GM23338 (cell line): Measurements from ENCODE around the gene CTNNA2. TPM values are rescaled to one million over a fixed set of nuclear protein-coding genes. Genes with fewer than 3 reads are reported as not detected.

Experiments used
- ATAC-seq: fragments of 200-7000 bp; cut with Tn5 transposase; 3 replicates; pipeline ENCODE4 v1.9.1; 2020
- DNase-seq: peaks from one replicate; pipeline ENCODE4 v3.0.0-alpha.2; 2015; ENCODE audit warnings: low spot score
- H2AFZ ChIP-seq: fragments of 200-600 bp; sonication (generic); 2 replicates; pipeline ENCODE4 v1.8.0; 2016; ENCODE audit warnings: antibody characterized with exemption, mild to moderate bottlenecking, moderate library complexity
- H3F3A ChIP-seq: fragments of 200-600 bp; sonication (generic); replicated peaks from 2 replicates; pipeline ENCODE4 v1.8.0; 2017; ENCODE audit warnings: antibody characterized with exemption, mixed run types, low read depth
- H3K27ac ChIP-seq: fragments of 200-600 bp; sonication (generic); 2 replicates; pipeline ENCODE4 v1.6.1; 2016; ENCODE audit warnings: low read depth
- H3K27me3 ChIP-seq: fragments of 200-600 bp; sonication (generic); 2 replicates; pipeline ENCODE4 v1.8.0; 2016; ENCODE audit warnings: mild to moderate bottlenecking, mixed run types, moderate library complexity; ENCODE audit not compliant: insufficient read depth
- H3K36me3 ChIP-seq: fragments of 200-600 bp; sonication (generic); 2 replicates; pipeline ENCODE4 v1.8.0; 2016; ENCODE audit warnings: mild to moderate bottlenecking; ENCODE audit not compliant: insufficient read depth
- H3K4me1 ChIP-seq: fragments of 200-600 bp; sonication (generic); 2 replicates; pipeline ENCODE4 v1.8.0; 2016; ENCODE audit warnings: mild to moderate bottlenecking, moderate library complexity; ENCODE audit not compliant: insufficient read depth
- H3K4me2 ChIP-seq: fragments of 200-600 bp; sonication (generic); 2 replicates; pipeline ENCODE4 v1.7.1; 2017; ENCODE audit warnings: mixed run types
- H3K4me3 ChIP-seq: fragments of 200-600 bp; sonication (generic); 2 replicates; pipeline ENCODE4 v1.6.1; 2016; ENCODE audit warnings: mixed run types
- H3K79me2 ChIP-seq: fragments of 200-600 bp; sonication (generic); replicated peaks from 2 replicates; pipeline ENCODE4 v1.8.0; 2017; ENCODE audit warnings: mild to moderate bottlenecking; ENCODE audit not compliant: insufficient read depth
- H3K9me2 ChIP-seq: fragments of 200-600 bp; sonication (generic); 2 replicates; pipeline ENCODE4 v1.8.0; 2017; ENCODE audit not compliant: insufficient read depth
- H4K20me1 ChIP-seq: fragments of 200-600 bp; sonication (generic); replicated peaks from 2 replicates; pipeline ENCODE4 v1.8.0; 2017; ENCODE audit warnings: mild to moderate bottlenecking; ENCODE audit not compliant: insufficient read depth
- H3K27ac Mint-ChIP-seq: 2 replicates; pipeline ENCODE4 v1.8.0; 2020; ENCODE audit warnings: inconsistent platforms, mild to moderate bottlenecking, moderate library complexity, mixed read lengths
- H3K27me3 Mint-ChIP-seq: 3 replicates; pipeline ENCODE4 v1.8.0; 2022; ENCODE audit warnings: low read depth, mild to moderate bottlenecking, moderate library complexity, mixed read lengths, inconsistent platforms; ENCODE audit not compliant: insufficient read depth, poor library complexity
- H3K36me3 Mint-ChIP-seq: 3 replicates; pipeline ENCODE4 v1.8.0; 2021; ENCODE audit warnings: low read depth, mild to moderate bottlenecking, inconsistent platforms, moderate library complexity, mixed read lengths
- H3K4me1 Mint-ChIP-seq: 3 replicates; pipeline ENCODE4 v1.8.0; 2020; ENCODE audit warnings: mild to moderate bottlenecking, inconsistent platforms, mixed read lengths
- H3K4me3 Mint-ChIP-seq: 3 replicates; pipeline ENCODE4 v1.8.0; 2021; ENCODE audit warnings: moderate library complexity, mild to moderate bottlenecking, inconsistent platforms, mixed read lengths
- H3K9me3 Mint-ChIP-seq: 3 replicates; pipeline ENCODE4 v1.8.0; 2020; ENCODE audit warnings: moderate library complexity, mild to moderate bottlenecking, inconsistent platforms, mixed read lengths
- CREB1 ChIP-seq: fragments of 250-450 bp; sonication (Bioruptor Pico); IDR thresholded peaks from 2 replicates; pipeline ENCODE4 v1.5.0; 2020; ENCODE audit warnings: low read depth, mild to moderate bottlenecking, moderate library complexity
- ETS1 ChIP-seq: IDR thresholded peaks from 2 replicates; pipeline ENCODE4 v1.6.1; 2016; ENCODE audit warnings: antibody characterized with exemption
- EZH2 ChIP-seq: fragments of 200-600 bp; sonication (generic); IDR thresholded peaks from one replicate; pipeline ENCODE4 v1.8.0; 2017; ENCODE audit warnings: antibody characterized with exemption, mild to moderate bottlenecking, low read depth; ENCODE audit not compliant: unreplicated experiment
- JUNB ChIP-seq: IDR thresholded peaks from one replicate; pipeline ENCODE4 v1.6.1; 2016; ENCODE audit warnings: antibody characterized with exemption; ENCODE audit not compliant: unreplicated experiment
- NANOG ChIP-seq: IDR thresholded peaks from 2 replicates; pipeline ENCODE4 v1.6.1; 2016; ENCODE audit warnings: antibody characterized with exemption, borderline replicate concordance
- POLR2AphosphoS5 ChIP-seq: IDR thresholded peaks from 2 replicates; pipeline ENCODE4 v1.6.1; 2016; ENCODE audit warnings: antibody characterized with exemption, low read depth
- ZNF331 ChIP-seq: fragments of 250-450 bp; sonication (Bioruptor Pico); IDR thresholded peaks from 2 replicates; pipeline ENCODE4 v1.5.0; 2020; ENCODE audit warnings: low read depth, mild to moderate bottlenecking, moderate library complexity
- ZNF462 ChIP-seq: fragments of 250-450 bp; sonication (Bioruptor Pico); IDR thresholded peaks from 2 replicates; pipeline ENCODE4 v1.5.0; 2020; ENCODE audit warnings: mild to moderate bottlenecking, moderate library complexity
- polyA plus RNA-seq: library from polyadenylated mRNA; unstranded; fragments of >200 nt; fragmentation: Nextera tagmentation; extraction: Ambion mirVana; gene quantifications from 2 replicates; pipeline ENCODE4 v1.2.1, GENCODE V29; 2016
- total RNA-seq: library from RNA; depleted of rRNA; stranded (reverse); fragments of >200 nt; shearing (Covaris generic); gene quantifications from 2 replicates; pipeline ENCODE4 v1.2.3, GENCODE V29; 2014
- TF ChIP-seq, protein P1 (sequence below): IDR thresholded peaks from one replicate; pipeline ENCODE4 v1.6.1; 2018; ENCODE audit warnings: antibody characterized with exemption; ENCODE audit not compliant: unreplicated experiment

Gene CTNNA2
- total and polyA plus RNA-seq, 2 experiments from 2014 or later = 6.4 to 15.6 TPM

DNA sequence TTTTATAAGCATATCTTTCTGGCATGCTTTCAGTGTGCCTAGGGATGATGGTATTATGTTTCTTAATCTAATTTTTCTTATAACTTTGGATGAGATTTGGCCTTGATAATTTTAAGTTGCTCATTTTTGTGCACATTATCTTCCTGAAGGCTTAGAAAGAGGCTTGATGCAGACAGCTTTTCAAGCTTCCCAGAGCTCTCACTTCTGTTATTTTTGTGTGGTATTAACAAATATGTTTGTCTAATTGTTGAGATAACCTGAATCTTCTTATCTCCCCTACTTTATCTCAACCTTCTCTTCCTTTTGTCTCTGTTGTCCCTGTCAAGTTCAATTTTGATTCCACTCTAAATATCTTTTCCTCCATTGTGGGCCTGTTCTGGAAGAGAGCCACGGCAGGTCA is 904.9 kb downstream of the CTNNA2 start:
- no peak overlapping the region for H3K4me2 ChIP-seq
- Mint-ChIP-seq H3K9me3 (peaks cover 8% of the 10 kb centered on the region; the same call in 1 of the 3 replicates), H3K4me1 (peaks cover 3% of the 10 kb centered on the region; the same call in 2 of the 3 replicates), H3K27me3 (no peaks in the 10 kb centered on the region), H3K36me3 (no peaks in the 10 kb centered on the region), H3K27ac (no peak overlapping the region), H3K4me3 (no peak overlapping the region)
- H3K79me2 ChIP-seq = no peaks in the 10 kb centered on the region
- H3K27me3 ChIP-seq = no peaks in the 10 kb centered on the region
- no peak overlapping the region for H3K27ac ChIP-seq
- H3K4me1 ChIP-seq = no peaks in the 10 kb centered on the region
- H4K20me1 ChIP-seq = no peaks in the 10 kb centered on the region
- H3K4me3 ChIP-seq = no peak overlapping the region
- H3K36me3 ChIP-seq = no peaks in the 10 kb centered on the region
- ATAC-seq = no peak
- no peaks in the 10 kb centered on the region for H3F3A ChIP-seq
- peaks cover 4% of the 10 kb centered on the region; the same call in 1 of the 2 replicates for H3K9me2 ChIP-seq
- TF ChIP-seq POLR2AphosphoS5 = no peak
- TF ChIP-seq ZNF331 = no peak
- no peak for TF ChIP-seq CREB1 (CRISPR knock-in tag)
- TF ChIP-seq, protein P1, sequence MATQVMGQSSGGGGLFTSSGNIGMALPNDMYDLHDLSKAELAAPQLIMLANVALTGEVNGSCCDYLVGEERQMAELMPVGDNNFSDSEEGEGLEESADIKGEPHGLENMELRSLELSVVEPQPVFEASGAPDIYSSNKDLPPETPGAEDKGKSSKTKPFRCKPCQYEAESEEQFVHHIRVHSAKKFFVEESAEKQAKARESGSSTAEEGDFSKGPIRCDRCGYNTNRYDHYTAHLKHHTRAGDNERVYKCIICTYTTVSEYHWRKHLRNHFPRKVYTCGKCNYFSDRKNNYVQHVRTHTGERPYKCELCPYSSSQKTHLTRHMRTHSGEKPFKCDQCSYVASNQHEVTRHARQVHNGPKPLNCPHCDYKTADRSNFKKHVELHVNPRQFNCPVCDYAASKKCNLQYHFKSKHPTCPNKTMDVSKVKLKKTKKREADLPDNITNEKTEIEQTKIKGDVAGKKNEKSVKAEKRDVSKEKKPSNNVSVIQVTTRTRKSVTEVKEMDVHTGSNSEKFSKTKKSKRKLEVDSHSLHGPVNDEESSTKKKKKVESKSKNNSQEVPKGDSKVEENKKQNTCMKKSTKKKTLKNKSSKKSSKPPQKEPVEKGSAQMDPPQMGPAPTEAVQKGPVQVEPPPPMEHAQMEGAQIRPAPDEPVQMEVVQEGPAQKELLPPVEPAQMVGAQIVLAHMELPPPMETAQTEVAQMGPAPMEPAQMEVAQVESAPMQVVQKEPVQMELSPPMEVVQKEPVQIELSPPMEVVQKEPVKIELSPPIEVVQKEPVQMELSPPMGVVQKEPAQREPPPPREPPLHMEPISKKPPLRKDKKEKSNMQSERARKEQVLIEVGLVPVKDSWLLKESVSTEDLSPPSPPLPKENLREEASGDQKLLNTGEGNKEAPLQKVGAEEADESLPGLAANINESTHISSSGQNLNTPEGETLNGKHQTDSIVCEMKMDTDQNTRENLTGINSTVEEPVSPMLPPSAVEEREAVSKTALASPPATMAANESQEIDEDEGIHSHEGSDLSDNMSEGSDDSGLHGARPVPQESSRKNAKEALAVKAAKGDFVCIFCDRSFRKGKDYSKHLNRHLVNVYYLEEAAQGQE = no peak
- TF ChIP-seq NANOG = no peak
- no peak for TF ChIP-seq JUNB
- TF ChIP-seq ZNF462 (CRISPR knock-in tag) = no peak
- no peak for TF ChIP-seq ETS1
- TF ChIP-seq EZH2 = no peak
- H2AFZ ChIP-seq = no peak overlapping the region
- DNase-seq = no peak
